GM23338 (cell line): ENCODE data around the gene COTL1. TPM values are rescaled to one million over a fixed set of nuclear protein-coding genes. Genes with fewer than 3 reads are reported as not detected.

Source experiments
- ATAC-seq: fragments of 200-7000 bp; cut with Tn5 transposase; 3 replicates; pipeline ENCODE4 v1.9.1; 2020
- DNase-seq: peaks from one replicate; pipeline ENCODE4 v3.0.0-alpha.2; 2015; ENCODE audit warnings: low spot score
- H2AFZ ChIP-seq: fragments of 200-600 bp; sonication (generic); 2 replicates; pipeline ENCODE4 v1.8.0; 2016; ENCODE audit warnings: antibody characterized with exemption, mild to moderate bottlenecking, moderate library complexity
- H3F3A ChIP-seq: fragments of 200-600 bp; sonication (generic); replicated peaks from 2 replicates; pipeline ENCODE4 v1.8.0; 2017; ENCODE audit warnings: antibody characterized with exemption, mixed run types, low read depth
- H3K27ac ChIP-seq: fragments of 200-600 bp; sonication (generic); 2 replicates; pipeline ENCODE4 v1.6.1; 2016; ENCODE audit warnings: low read depth
- H3K27me3 ChIP-seq: fragments of 200-600 bp; sonication (generic); 2 replicates; pipeline ENCODE4 v1.8.0; 2016; ENCODE audit warnings: mild to moderate bottlenecking, mixed run types, moderate library complexity; ENCODE audit not compliant: insufficient read depth
- H3K36me3 ChIP-seq: fragments of 200-600 bp; sonication (generic); 2 replicates; pipeline ENCODE4 v1.8.0; 2016; ENCODE audit warnings: mild to moderate bottlenecking; ENCODE audit not compliant: insufficient read depth
- H3K4me1 ChIP-seq: fragments of 200-600 bp; sonication (generic); 2 replicates; pipeline ENCODE4 v1.8.0; 2016; ENCODE audit warnings: mild to moderate bottlenecking, moderate library complexity; ENCODE audit not compliant: insufficient read depth
- H3K4me2 ChIP-seq: fragments of 200-600 bp; sonication (generic); 2 replicates; pipeline ENCODE4 v1.7.1; 2017; ENCODE audit warnings: mixed run types
- H3K4me3 ChIP-seq: fragments of 200-600 bp; sonication (generic); 2 replicates; pipeline ENCODE4 v1.6.1; 2016; ENCODE audit warnings: mixed run types
- H3K79me2 ChIP-seq: fragments of 200-600 bp; sonication (generic); replicated peaks from 2 replicates; pipeline ENCODE4 v1.8.0; 2017; ENCODE audit warnings: mild to moderate bottlenecking; ENCODE audit not compliant: insufficient read depth
- H3K9me2 ChIP-seq: fragments of 200-600 bp; sonication (generic); 2 replicates; pipeline ENCODE4 v1.8.0; 2017; ENCODE audit not compliant: insufficient read depth
- H4K20me1 ChIP-seq: fragments of 200-600 bp; sonication (generic); replicated peaks from 2 replicates; pipeline ENCODE4 v1.8.0; 2017; ENCODE audit warnings: mild to moderate bottlenecking; ENCODE audit not compliant: insufficient read depth
- H3K27ac Mint-ChIP-seq: 2 replicates; pipeline ENCODE4 v1.8.0; 2020; ENCODE audit warnings: inconsistent platforms, mild to moderate bottlenecking, moderate library complexity, mixed read lengths
- H3K27me3 Mint-ChIP-seq: 3 replicates; pipeline ENCODE4 v1.8.0; 2022; ENCODE audit warnings: low read depth, mild to moderate bottlenecking, moderate library complexity, mixed read lengths, inconsistent platforms; ENCODE audit not compliant: insufficient read depth, poor library complexity
- H3K36me3 Mint-ChIP-seq: 3 replicates; pipeline ENCODE4 v1.8.0; 2021; ENCODE audit warnings: low read depth, mild to moderate bottlenecking, inconsistent platforms, moderate library complexity, mixed read lengths
- H3K4me1 Mint-ChIP-seq: 3 replicates; pipeline ENCODE4 v1.8.0; 2020; ENCODE audit warnings: mild to moderate bottlenecking, inconsistent platforms, mixed read lengths
- H3K4me3 Mint-ChIP-seq: 3 replicates; pipeline ENCODE4 v1.8.0; 2021; ENCODE audit warnings: moderate library complexity, mild to moderate bottlenecking, inconsistent platforms, mixed read lengths
- H3K9me3 Mint-ChIP-seq: 3 replicates; pipeline ENCODE4 v1.8.0; 2020; ENCODE audit warnings: moderate library complexity, mild to moderate bottlenecking, inconsistent platforms, mixed read lengths
- CREB1 ChIP-seq: fragments of 250-450 bp; sonication (Bioruptor Pico); IDR thresholded peaks from 2 replicates; pipeline ENCODE4 v1.5.0; 2020; ENCODE audit warnings: low read depth, mild to moderate bottlenecking, moderate library complexity
- EZH2phosphoT487 ChIP-seq: fragments of 200-600 bp; sonication (generic); IDR thresholded peaks from one replicate; pipeline ENCODE4 v1.8.1; 2018; ENCODE audit warnings: antibody characterized with exemption; ENCODE audit not compliant: unreplicated experiment
- JUNB ChIP-seq: IDR thresholded peaks from one replicate; pipeline ENCODE4 v1.6.1; 2016; ENCODE audit warnings: antibody characterized with exemption; ENCODE audit not compliant: unreplicated experiment
- NANOG ChIP-seq: IDR thresholded peaks from 2 replicates; pipeline ENCODE4 v1.6.1; 2016; ENCODE audit warnings: antibody characterized with exemption, borderline replicate concordance
- ZNF331 ChIP-seq: fragments of 250-450 bp; sonication (Bioruptor Pico); IDR thresholded peaks from 2 replicates; pipeline ENCODE4 v1.5.0; 2020; ENCODE audit warnings: low read depth, mild to moderate bottlenecking, moderate library complexity
- polyA plus RNA-seq: library from polyadenylated mRNA; unstranded; fragments of >200 nt; fragmentation: Nextera tagmentation; extraction: Ambion mirVana; gene quantifications from 2 replicates; pipeline ENCODE4 v1.2.1, GENCODE V29; 2016
- total RNA-seq: library from RNA; depleted of rRNA; stranded (reverse); fragments of >200 nt; shearing (Covaris generic); gene quantifications from 2 replicates; pipeline ENCODE4 v1.2.3, GENCODE V29; 2014
- TF ChIP-seq, protein P1 (sequence below): IDR thresholded peaks from one replicate; pipeline ENCODE4 v1.6.1; 2018; ENCODE audit warnings: antibody characterized with exemption; ENCODE audit not compliant: unreplicated experiment
- TF ChIP-seq, protein P2 (sequence below): fragments of 250-450 bp; sonication (Bioruptor Pico); IDR thresholded peaks from 2 replicates; pipeline ENCODE4 v1.5.0; 2020; ENCODE audit warnings: mild to moderate bottlenecking, moderate library complexity
- TF ChIP-seq, protein P3 (sequence below), 2 experiments: fragments of 200-600 bp in 1 of 2; sonication (generic) in 1 of 2; conservative IDR thresholded peaks; 2 replicates each; pipeline versions ENCODE4 v1.5.1 to v1.6.1; 2016 to 2017; ENCODE audit warnings: antibody characterized with exemption in 2 of 2, low read depth in 2 of 2, mild to moderate bottlenecking in 2 of 2, moderate library complexity in 1 of 2
- TF ChIP-seq, protein P4 (sequence below): IDR thresholded peaks from 2 replicates; pipeline ENCODE4 v1.6.1; 2016; ENCODE audit warnings: antibody characterized with exemption

COTL1 gene
- total and polyA plus RNA-seq, 2 experiments from 2014 or later, result 117 to 166 TPM

DNA sequence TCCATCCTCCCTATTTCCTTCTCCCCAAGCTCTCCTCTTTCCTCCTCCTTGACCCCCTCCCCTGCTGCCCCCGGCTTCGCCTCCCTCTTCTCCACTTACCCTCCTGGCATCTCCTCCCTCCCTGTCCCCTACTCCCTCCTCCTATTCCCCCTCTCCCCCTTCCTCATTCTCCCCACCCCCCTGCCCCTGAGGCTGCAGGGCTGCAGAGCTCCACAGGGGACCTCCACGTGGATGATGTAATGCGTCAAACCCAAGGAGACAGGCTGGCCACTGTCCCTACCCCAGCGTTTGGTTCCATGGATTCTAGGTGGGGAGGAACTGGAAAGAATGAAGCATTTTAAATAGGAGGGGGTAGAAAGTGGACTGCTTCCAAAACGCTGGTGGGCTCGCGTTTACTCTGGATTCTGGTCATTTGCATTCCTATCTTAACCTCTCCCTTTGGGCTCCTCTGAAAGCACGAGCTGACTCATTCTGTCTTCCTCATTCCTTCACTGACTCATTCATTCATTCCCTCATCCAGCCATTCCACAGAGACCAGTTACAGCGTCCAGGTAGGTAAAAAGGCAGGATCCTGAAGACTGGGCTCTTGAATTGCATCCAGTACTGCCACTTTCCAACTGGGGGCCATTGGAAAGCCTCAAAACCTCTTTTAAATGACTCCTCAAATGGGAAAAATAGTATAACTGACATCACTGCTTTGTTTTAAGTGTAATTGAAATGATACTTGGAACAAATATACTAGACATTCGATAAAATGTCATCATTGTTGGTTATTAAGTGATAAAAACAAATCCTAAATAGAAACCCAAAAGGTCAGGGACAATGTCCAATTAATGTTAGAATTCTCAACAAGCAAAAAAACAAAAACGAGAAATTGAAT lies 943 bp upstream of the COTL1 start (continued):
- TF ChIP-seq, protein P1, sequence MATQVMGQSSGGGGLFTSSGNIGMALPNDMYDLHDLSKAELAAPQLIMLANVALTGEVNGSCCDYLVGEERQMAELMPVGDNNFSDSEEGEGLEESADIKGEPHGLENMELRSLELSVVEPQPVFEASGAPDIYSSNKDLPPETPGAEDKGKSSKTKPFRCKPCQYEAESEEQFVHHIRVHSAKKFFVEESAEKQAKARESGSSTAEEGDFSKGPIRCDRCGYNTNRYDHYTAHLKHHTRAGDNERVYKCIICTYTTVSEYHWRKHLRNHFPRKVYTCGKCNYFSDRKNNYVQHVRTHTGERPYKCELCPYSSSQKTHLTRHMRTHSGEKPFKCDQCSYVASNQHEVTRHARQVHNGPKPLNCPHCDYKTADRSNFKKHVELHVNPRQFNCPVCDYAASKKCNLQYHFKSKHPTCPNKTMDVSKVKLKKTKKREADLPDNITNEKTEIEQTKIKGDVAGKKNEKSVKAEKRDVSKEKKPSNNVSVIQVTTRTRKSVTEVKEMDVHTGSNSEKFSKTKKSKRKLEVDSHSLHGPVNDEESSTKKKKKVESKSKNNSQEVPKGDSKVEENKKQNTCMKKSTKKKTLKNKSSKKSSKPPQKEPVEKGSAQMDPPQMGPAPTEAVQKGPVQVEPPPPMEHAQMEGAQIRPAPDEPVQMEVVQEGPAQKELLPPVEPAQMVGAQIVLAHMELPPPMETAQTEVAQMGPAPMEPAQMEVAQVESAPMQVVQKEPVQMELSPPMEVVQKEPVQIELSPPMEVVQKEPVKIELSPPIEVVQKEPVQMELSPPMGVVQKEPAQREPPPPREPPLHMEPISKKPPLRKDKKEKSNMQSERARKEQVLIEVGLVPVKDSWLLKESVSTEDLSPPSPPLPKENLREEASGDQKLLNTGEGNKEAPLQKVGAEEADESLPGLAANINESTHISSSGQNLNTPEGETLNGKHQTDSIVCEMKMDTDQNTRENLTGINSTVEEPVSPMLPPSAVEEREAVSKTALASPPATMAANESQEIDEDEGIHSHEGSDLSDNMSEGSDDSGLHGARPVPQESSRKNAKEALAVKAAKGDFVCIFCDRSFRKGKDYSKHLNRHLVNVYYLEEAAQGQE, result no peak
- TF ChIP-seq JUNB, result no peak

DNA sequence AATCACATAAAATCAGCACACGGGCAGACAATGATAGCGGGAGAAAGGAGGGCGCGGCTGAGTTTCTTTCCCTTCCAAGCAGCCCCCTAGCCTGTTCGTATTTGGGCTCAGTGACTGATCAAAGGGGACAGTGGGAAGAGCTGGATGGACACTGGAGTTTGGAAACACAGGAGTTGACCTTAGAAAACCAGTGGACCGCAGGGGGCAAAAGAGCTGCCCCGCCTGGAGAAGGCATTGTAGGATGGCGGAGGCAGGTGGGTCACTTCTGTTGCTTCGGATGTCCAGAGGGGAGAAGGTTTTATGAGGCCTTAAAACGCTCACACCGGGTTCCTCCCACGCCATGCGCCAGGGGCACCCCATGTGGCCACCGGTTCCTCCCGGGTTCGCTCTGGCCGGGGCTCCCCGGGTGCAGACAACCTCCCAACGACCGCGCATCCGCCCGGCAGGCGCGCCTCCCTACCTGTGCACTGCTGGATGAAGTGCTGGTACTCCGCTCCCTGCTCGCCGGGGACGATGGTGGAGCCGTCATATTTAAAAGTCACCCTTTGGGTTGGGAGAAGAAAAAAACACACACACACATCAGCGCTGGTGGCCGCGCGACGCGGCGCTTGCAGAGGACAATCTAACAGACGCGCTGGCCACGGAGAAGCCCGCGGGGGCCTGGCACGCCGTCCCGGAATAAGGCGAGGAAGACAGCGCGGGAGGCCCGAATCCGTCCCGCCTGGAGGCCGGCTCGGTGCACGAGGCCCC lies 662 bp downstream of the COTL1 start:
- Histone ChIP-seq H3F3A (0 out of 2 replicates have a peak, but pooled peaks cover 10% of the 10 kb centered on the region), H3K4me2 (peak overlapping the region; percentile 97), H3K4me3 (peak overlapping the region; percentile 90), H3K9me2 (no peaks in the 10 kb centered on the region), H3K79me2 (peaks cover 51% of the 10 kb centered on the region), H3K4me1 (peaks cover 15% of the 10 kb centered on the region), H2AFZ (no peak overlapping the region; the same call in 1 of the 2 replicates), H3K27ac (no peak overlapping the region), H3K36me3 (no peaks in the 10 kb centered on the region; the same call in 1 of the 2 replicates), H4K20me1 (peaks cover 25% of the 10 kb centered on the region), H3K27me3 (peaks cover 13% of the 10 kb centered on the region)
- no peak overlapping the region; the same call in 1 of the 2 replicates for H3K27ac Mint-ChIP-seq
- ATAC-seq (peak; percentile 39), DNase-seq (no peak)
- peaks cover 52% of the 10 kb centered on the region for H3K4me1 Mint-ChIP-seq
- peaks cover 19% of the 10 kb centered on the region for H3K27me3 Mint-ChIP-seq
- H3K36me3 Mint-ChIP-seq, result peaks cover 14% of the 10 kb centered on the region
- H3K9me3 Mint-ChIP-seq, result no peaks in the 10 kb centered on the region; the same call in 2 of the 3 replicates
- H3K4me3 Mint-ChIP-seq, result peak overlapping the region; percentile 96
- no peak for TF ChIP-seq ZNF331 (CRISPR knock-in tag)
- TF ChIP-seq CREB1 (CRISPR knock-in tag), result no peak
- TF ChIP-seq, protein P2, sequence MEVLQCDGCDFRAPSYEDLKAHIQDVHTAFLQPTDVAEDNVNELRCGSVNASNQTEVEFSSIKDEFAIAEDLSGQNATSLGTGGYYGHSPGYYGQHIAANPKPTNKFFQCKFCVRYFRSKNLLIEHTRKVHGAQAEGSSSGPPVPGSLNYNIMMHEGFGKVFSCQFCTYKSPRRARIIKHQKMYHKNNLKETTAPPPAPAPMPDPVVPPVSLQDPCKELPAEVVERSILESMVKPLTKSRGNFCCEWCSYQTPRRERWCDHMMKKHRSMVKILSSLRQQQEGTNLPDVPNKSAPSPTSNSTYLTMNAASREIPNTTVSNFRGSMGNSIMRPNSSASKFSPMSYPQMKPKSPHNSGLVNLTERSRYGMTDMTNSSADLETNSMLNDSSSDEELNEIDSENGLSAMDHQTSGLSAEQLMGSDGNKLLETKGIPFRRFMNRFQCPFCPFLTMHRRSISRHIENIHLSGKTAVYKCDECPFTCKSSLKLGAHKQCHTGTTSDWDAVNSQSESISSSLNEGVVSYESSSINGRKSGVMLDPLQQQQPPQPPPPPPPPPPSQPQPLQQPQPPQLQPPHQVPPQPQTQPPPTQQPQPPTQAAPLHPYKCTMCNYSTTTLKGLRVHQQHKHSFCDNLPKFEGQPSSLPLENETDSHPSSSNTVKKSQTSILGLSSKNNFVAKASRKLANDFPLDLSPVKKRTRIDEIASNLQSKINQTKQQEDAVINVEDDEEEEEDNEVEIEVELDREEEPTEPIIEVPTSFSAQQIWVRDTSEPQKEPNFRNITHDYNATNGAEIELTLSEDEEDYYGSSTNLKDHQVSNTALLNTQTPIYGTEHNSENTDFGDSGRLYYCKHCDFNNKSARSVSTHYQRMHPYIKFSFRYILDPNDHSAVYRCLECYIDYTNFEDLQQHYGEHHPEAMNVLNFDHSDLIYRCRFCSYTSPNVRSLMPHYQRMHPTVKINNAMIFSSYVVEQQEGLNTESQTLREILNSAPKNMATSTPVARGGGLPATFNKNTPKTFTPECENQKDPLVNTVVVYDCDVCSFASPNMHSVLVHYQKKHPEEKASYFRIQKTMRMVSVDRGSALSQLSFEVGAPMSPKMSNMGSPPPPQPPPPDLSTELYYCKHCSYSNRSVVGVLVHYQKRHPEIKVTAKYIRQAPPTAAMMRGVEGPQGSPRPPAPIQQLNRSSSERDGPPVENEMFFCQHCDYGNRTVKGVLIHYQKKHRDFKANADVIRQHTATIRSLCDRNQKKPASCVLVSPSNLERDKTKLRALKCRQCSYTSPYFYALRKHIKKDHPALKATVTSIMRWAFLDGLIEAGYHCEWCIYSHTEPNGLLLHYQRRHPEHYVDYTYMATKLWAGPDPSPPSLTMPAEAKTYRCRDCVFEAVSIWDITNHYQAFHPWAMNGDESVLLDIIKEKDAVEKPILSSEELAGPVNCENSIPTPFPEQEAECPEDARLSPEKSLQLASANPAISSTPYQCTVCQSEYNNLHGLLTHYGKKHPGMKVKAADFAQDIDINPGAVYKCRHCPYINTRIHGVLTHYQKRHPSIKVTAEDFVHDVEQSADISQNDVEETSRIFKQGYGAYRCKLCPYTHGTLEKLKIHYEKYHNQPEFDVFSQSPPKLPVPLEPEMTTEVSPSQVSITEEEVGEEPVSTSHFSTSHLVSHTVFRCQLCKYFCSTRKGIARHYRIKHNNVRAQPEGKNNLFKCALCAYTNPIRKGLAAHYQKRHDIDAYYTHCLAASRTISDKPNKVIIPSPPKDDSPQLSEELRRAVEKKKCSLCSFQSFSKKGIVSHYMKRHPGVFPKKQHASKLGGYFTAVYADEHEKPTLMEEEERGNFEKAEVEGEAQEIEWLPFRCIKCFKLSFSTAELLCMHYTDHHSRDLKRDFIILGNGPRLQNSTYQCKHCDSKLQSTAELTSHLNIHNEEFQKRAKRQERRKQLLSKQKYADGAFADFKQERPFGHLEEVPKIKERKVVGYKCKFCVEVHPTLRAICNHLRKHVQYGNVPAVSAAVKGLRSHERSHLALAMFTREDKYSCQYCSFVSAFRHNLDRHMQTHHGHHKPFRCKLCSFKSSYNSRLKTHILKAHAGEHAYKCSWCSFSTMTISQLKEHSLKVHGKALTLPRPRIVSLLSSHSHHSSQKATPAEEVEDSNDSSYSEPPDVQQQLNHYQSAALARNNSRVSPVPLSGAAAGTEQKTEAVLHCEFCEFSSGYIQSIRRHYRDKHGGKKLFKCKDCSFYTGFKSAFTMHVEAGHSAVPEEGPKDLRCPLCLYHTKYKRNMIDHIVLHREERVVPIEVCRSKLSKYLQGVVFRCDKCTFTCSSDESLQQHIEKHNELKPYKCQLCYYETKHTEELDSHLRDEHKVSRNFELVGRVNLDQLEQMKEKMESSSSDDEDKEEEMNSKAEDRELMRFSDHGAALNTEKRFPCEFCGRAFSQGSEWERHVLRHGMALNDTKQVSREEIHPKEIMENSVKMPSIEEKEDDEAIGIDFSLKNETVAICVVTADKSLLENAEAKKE, result no peak
- TF ChIP-seq EZH2phosphoT487, result no peak
- no peak for TF ChIP-seq JUNB
- TF ChIP-seq, protein P3, sequence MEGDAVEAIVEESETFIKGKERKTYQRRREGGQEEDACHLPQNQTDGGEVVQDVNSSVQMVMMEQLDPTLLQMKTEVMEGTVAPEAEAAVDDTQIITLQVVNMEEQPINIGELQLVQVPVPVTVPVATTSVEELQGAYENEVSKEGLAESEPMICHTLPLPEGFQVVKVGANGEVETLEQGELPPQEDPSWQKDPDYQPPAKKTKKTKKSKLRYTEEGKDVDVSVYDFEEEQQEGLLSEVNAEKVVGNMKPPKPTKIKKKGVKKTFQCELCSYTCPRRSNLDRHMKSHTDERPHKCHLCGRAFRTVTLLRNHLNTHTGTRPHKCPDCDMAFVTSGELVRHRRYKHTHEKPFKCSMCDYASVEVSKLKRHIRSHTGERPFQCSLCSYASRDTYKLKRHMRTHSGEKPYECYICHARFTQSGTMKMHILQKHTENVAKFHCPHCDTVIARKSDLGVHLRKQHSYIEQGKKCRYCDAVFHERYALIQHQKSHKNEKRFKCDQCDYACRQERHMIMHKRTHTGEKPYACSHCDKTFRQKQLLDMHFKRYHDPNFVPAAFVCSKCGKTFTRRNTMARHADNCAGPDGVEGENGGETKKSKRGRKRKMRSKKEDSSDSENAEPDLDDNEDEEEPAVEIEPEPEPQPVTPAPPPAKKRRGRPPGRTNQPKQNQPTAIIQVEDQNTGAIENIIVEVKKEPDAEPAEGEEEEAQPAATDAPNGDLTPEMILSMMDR (conservative IDR thresholded peaks at IDR 0.05; ENCODE audit: low read depth in 2 of 2), result no peak
- TF ChIP-seq, protein P4, sequence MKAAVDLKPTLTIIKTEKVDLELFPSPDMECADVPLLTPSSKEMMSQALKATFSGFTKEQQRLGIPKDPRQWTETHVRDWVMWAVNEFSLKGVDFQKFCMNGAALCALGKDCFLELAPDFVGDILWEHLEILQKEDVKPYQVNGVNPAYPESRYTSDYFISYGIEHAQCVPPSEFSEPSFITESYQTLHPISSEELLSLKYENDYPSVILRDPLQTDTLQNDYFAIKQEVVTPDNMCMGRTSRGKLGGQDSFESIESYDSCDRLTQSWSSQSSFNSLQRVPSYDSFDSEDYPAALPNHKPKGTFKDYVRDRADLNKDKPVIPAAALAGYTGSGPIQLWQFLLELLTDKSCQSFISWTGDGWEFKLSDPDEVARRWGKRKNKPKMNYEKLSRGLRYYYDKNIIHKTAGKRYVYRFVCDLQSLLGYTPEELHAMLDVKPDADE, result no peak
- no peak for TF ChIP-seq NANOG
